ENCODE measurements around the gene KDM7A. TPM values are rescaled to one million over a fixed set of nuclear protein-coding genes. Genes with fewer than 3 reads are reported as not detected.
"Not testable (repeated sequence)": the region's sequence is repeated elsewhere in the genome, so short reads cannot be mapped to it uniquely, and the experiment has no call there.

The KDM7A gene
- total RNA-seq, 2 donors from 2014 or later, result 12.8 to 15.4 TPM

DNA sequence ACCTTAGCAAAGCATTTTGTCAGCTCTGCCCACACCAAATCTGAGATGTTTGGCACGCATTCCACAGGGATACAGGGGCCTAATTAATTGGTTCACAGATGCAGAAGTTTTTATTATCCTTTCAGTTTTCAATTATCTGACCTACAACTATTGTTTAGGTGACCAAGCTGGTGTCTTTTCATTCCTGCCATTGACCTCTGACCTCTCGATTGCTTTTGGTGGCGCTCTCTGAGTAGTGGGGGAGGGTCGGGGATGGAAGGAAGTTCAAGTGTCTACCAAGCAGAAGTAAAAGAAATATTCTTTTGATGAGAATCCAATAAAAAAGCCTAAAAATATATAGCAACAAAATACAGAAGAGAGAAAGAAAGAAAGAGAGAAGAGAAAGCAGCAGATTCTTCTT, 28.8 kb upstream of the KDM7A start:
- Histone ChIP-seq H3K27me3 (no peaks in the 10 kb centered on the region), H3K4me1 (no peaks in the 10 kb centered on the region), H3K36me3 (no peaks in the 10 kb centered on the region), H3K9me3 (peaks cover 0 to 17% of the 10 kb centered on the region in 2 donors), H3K27ac (no peak overlapping the region), H3K4me3 (no peak overlapping the region)
- TF ChIP-seq, protein P1, sequence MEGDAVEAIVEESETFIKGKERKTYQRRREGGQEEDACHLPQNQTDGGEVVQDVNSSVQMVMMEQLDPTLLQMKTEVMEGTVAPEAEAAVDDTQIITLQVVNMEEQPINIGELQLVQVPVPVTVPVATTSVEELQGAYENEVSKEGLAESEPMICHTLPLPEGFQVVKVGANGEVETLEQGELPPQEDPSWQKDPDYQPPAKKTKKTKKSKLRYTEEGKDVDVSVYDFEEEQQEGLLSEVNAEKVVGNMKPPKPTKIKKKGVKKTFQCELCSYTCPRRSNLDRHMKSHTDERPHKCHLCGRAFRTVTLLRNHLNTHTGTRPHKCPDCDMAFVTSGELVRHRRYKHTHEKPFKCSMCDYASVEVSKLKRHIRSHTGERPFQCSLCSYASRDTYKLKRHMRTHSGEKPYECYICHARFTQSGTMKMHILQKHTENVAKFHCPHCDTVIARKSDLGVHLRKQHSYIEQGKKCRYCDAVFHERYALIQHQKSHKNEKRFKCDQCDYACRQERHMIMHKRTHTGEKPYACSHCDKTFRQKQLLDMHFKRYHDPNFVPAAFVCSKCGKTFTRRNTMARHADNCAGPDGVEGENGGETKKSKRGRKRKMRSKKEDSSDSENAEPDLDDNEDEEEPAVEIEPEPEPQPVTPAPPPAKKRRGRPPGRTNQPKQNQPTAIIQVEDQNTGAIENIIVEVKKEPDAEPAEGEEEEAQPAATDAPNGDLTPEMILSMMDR (IDR thresholded peaks at IDR 0.05), result no peak
- no peak for DNase-seq (ENCODE audit: low spot score)

DNA sequence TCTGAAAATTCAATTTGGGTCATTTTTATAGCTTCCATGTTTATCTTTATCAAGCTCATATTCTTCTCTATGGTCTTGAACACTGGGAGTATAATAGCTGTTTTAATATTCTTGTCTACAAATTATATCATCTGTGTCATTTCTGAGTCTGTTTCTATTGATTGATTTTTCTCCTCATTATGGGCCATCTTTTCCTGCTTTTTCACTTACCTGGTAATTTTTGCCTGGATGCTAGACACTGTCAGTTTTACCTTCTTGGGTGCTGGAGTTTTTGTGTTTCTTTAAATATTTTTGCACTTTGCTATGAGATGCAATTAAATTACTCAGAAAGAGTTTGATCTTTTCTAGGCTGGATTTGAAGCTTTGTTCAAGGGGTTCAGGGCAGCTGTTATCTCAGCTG, 26.8 kb upstream of the KDM7A start:
- no peak for DNase-seq (ENCODE audit: low spot score)
- no peaks in the 10 kb centered on the region for H3K36me3 ChIP-seq
- H3K9me3 ChIP-seq, result peaks cover 0 to 17% of the 10 kb centered on the region in 2 donors
- TF ChIP-seq, protein P1 (IDR thresholded peaks at IDR 0.05), result no peak
- no peaks in the 10 kb centered on the region for H3K27me3 ChIP-seq
- no peak overlapping the region for H3K27ac ChIP-seq
- no peak overlapping the region for H3K4me3 ChIP-seq
- no peaks in the 10 kb centered on the region for H3K4me1 ChIP-seq

DNA sequence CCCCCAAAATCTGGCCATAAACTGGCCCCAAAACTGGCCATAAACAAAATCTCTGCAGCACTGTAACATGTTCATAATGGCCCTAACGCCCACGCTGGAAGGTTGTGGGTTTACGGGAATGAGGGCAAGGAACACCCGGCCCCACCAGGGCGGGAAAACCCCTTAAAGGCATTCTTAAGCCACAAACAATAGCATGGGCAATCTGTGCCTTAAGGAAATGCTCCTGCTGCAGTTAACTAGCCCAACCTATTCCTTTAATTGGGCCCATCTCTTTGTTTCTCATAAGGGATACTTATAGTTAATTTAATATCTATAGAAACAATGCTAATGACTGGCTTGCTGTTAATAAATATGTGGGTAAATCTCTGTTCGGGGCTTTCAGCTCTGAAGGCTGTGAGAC, 26.2 kb upstream of the KDM7A start:
- not testable (repeated sequence) for H3K36me3 ChIP-seq; H3K4me1 ChIP-seq; DNase-seq (ENCODE audit: low spot score); H3K27me3 ChIP-seq; H3K27ac ChIP-seq; H3K4me3 ChIP-seq
- H3K9me3 ChIP-seq, result peaks cover 0 to 17% of the 10 kb centered on the region in 2 donors

DNA sequence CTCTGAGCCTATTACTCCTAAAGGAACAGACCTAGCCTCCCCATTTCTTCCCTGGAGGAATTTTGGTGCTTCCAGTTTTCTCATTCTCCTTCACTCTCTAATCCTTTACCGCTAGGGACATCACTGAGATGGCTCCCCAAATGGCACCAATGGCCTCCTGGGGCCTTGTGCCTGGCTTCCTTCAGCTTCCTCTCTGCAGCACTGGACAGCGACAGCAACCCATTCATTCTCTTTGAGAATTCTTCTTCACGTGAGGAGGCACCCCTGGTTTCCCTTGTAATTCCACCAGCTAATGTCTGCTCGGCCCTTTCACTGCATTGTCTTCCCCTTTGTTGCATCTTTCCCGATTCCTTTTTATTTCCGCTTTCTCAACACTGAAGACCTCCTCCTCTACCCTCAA, 24.6 kb upstream of the KDM7A start:
- Histone ChIP-seq H3K27me3 (no peaks in the 10 kb centered on the region), H3K9me3 (peaks cover 0 to 23% of the 10 kb centered on the region in 2 donors), H3K27ac (no peak overlapping the region), H3K4me1 (no peaks in the 10 kb centered on the region), H3K36me3 (no peaks in the 10 kb centered on the region), H3K4me3 (no peak overlapping the region)
- no peak for DNase-seq (ENCODE audit: low spot score)
- TF ChIP-seq, protein P1 (IDR thresholded peaks at IDR 0.05), result no peak

DNA sequence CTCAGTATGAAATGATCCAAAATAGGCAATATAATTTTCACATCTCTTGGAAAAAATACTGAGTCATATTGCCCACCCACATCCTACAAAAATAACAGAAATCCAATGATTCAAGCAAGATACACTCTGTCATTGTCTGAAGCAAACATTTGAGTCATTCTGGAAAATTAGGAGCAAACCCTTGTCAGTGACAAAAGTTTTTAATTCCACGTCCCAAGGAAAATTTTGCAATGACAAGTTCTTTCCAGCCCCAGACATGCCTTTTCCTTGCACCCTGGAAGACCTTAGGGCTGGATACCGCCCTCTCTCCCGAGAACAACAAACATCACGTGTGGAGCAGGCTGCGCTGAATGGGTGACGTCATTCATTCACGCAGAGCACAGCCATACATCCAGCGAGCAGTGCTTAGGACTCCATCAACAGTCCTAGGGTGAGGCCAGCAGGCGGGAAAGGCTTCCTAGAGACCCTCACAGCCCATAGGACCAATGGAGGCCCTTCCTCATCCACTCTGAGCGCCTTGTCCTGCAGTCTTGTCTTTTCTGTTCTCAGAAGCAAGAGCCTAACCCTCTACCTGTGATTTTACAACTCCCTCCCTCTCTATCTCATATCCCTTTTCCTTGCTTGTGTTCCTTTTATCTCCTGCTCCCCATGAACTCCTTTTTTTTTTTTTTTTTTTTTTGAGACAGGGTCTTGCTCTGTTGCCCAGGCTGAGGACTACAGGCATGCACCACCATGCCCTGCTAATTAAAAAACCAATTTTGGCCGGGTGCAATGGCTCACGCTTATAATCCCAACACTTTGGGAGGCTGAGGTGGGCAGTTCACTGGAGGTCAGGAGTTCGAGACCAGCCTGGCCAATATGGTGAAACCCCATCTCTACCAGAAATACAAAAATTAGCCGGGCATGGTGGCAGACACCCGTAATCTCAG, 23.5 kb upstream of the KDM7A start:
- Histone ChIP-seq H3K4me3 (no peak overlapping the region), H3K36me3 (no peaks in the 10 kb centered on the region), H3K27ac (peak overlapping the region; percentile 4 to 25), H3K4me1 (no peaks in the 10 kb centered on the region), H3K27me3 (no peaks in the 10 kb centered on the region), H3K9me3 (peaks cover 0 to 23% of the 10 kb centered on the region in 2 donors)
- TF ChIP-seq, protein P1 (IDR thresholded peaks at IDR 0.05), result no peak
- peak; percentile 90 for DNase-seq (ENCODE audit: low spot score)

DNA sequence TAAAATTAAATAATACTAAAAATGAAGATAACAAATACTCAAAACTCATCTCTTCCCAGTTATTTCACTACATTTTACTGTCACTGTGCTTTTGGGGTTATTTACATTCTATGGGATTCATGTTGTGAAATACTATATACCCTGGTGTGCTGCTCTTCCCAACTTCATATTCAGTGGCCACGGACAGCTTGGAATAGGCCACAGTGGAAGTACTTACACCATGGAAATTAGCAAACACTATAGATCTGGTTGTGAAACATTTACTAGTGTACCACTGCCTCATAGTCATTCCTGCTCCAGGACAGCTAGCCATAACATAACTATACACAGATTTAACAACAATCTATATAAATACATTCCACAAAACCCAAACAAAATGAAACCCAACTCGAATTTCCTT, 21.2 kb upstream of the KDM7A start:
- no peaks in the 10 kb centered on the region for H3K27me3 ChIP-seq
- no peaks in the 10 kb centered on the region for H3K36me3 ChIP-seq
- no peak for DNase-seq (ENCODE audit: low spot score)
- TF ChIP-seq, protein P1 (IDR thresholded peaks at IDR 0.05), result no peak
- no peaks in the 10 kb centered on the region for H3K4me1 ChIP-seq
- no peak overlapping the region for H3K4me3 ChIP-seq
- peaks cover 0 to 7% of the 10 kb centered on the region in 2 donors for H3K9me3 ChIP-seq
- no peak overlapping the region for H3K27ac ChIP-seq

All from right atrium auricular region (tissue), 2 donors.